ENCODE measurements around the gene CYTH4. TPM values are rescaled to one million over a fixed set of nuclear protein-coding genes. Genes with fewer than 3 reads are reported as not detected.

Gene CYTH4
- total RNA-seq, 1 experiment from 2014 or later = not detected

GRCh38 chr22:37345863-37346504 is 63.7 kb downstream of the CYTH4 start:
- Histone ChIP-seq H3K27me3 (ENCODE audit: insufficient read depth, low read depth) (no peaks in the 10 kb centered on the region), H3F3A (ENCODE audit: insufficient read depth, low read depth) (peaks cover 23% of the 10 kb centered on the region; the same call in 1 of the 2 replicates), H3K9me2 (ENCODE audit: insufficient read depth) (no peaks in the 10 kb centered on the region), H3K36me3 (ENCODE audit: low read depth) (no peaks in the 10 kb centered on the region), H3K4me1 (replicated peaks; ENCODE audit: insufficient read depth) (peaks cover 13% of the 10 kb centered on the region), H3K4me2 (no peak overlapping the region), H3K79me2 (ENCODE audit: low read depth) (no peaks in the 10 kb centered on the region), H4K20me1 (ENCODE audit: insufficient read depth) (no peaks in the 10 kb centered on the region), H3K9me3 (ENCODE audit: insufficient read depth, low read depth) (no peaks in the 10 kb centered on the region), H3K4me3 (no peak overlapping the region), H3K27ac (no peak overlapping the region), H2AFZ (no peak overlapping the region)
- TF ChIP-seq EZH2 (IDR thresholded peaks at IDR 0.05; ENCODE audit: low read depth) (no peak), CTCF (conservative IDR thresholded peaks at IDR 0.05) (no peak)
- POLR2A ChIA-PET (ENCODE audit: unreplicated experiment) = interaction anchor here (0.6 kb wide), 1 partner anchor 44 kb away, joined by 17 read pairs; no protein-coding TSS in a partner anchor
- intact Hi-C loops (cut with micrococcal nuclease; ENCODE audit: unreplicated experiment) = loop anchor here (1.0 kb wide), 1 partner anchor 9 kb away; no protein-coding TSS in a partner anchor
- BruUV-seq (replicated peaks) = no TSS peak
- CTCF ChIA-PET = interaction anchor here (0.6 kb wide), 1 partner anchor 1472 kb away, joined by 3 read pairs; no protein-coding TSS in a partner anchor
- peak in 1 of 2 experiments; percentile 52 for DNase-seq

DNA sequence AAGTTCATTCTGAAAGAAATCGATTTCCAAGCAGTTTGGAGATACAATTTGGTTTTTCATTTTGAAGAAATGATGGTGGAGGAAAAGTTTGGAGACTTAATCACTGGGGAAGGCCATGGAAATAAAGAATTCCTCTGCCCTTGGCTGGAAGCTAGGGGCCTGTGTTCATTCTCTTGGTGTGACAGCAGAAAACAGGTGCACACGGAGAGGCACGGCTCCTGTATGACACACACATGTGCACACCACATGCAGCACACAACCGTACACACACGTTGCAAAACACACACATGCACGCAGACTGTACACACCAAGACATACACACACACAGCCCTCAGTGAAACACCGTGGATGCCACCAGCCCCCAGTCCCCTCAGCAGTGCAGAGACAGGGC is 64.2 kb downstream of the CYTH4 start:
- POLR2A ChIA-PET (ENCODE audit: unreplicated experiment) = no interaction called here
- Histone ChIP-seq H3K4me3 (no peak overlapping the region), H3K9me3 (ENCODE audit: insufficient read depth, low read depth) (no peaks in the 10 kb centered on the region), H3K27ac (no peak overlapping the region), H3K4me1 (replicated peaks; ENCODE audit: insufficient read depth) (peaks cover 18% of the 10 kb centered on the region), H3K9me2 (ENCODE audit: insufficient read depth) (no peaks in the 10 kb centered on the region), H4K20me1 (ENCODE audit: insufficient read depth) (no peaks in the 10 kb centered on the region), H3K36me3 (ENCODE audit: low read depth) (no peaks in the 10 kb centered on the region), H3K79me2 (ENCODE audit: low read depth) (no peaks in the 10 kb centered on the region), H3K27me3 (ENCODE audit: insufficient read depth, low read depth) (no peaks in the 10 kb centered on the region), H3F3A (ENCODE audit: insufficient read depth, low read depth) (peaks cover 20% of the 10 kb centered on the region; the same call in 1 of the 2 replicates), H3K4me2 (no peak overlapping the region), H2AFZ (no peak overlapping the region)
- CTCF ChIA-PET = interaction anchor here (0.6 kb wide), 1 partner anchor 1472 kb away, joined by 3 read pairs; no protein-coding TSS in a partner anchor
- DNase-seq = no peak
- TF ChIP-seq CTCF (conservative IDR thresholded peaks at IDR 0.05) = no peak
- no peak for TF ChIP-seq EZH2 (IDR thresholded peaks at IDR 0.05; ENCODE audit: low read depth)
- BruUV-seq (replicated peaks) = no TSS peak
- intact Hi-C loops (cut with micrococcal nuclease; ENCODE audit: unreplicated experiment) = loop anchor here (1.0 kb wide), 1 partner anchor 9 kb away; no protein-coding TSS in a partner anchor

- Histone ChIP-seq H4K20me1 (ENCODE audit: insufficient read depth) (no peaks in the 10 kb centered on the region), H3K36me3 (ENCODE audit: low read depth) (no peaks in the 10 kb centered on the region), H3K9me2 (ENCODE audit: insufficient read depth) (no peaks in the 10 kb centered on the region), H3K9me3 (ENCODE audit: insufficient read depth, low read depth) (no peaks in the 10 kb centered on the region), H3K27ac (no peak overlapping the region), H2AFZ (no peak overlapping the region), H3K27me3 (ENCODE audit: insufficient read depth, low read depth) (no peaks in the 10 kb centered on the region), H3F3A (ENCODE audit: insufficient read depth, low read depth) (peaks cover 31% of the 10 kb centered on the region), H3K4me1 (replicated peaks; ENCODE audit: insufficient read depth) (peaks cover 44% of the 10 kb centered on the region), H3K4me2 (no peak overlapping the region), H3K4me3 (no peak overlapping the region), H3K79me2 (ENCODE audit: low read depth) (no peaks in the 10 kb centered on the region)
- no TSS peak for BruUV-seq (replicated peaks)
- intact Hi-C loops (cut with micrococcal nuclease; ENCODE audit: unreplicated experiment) = no loop called here
- ChIA-PET POLR2A (ENCODE audit: unreplicated experiment) (no interaction called here), CTCF (no interaction called here)
- TF ChIP-seq CTCF (conservative IDR thresholded peaks at IDR 0.05) = no peak
- no peak for DNase-seq
Measured at GRCh38 chr22:37349043-37349814, 66.9 kb downstream of the CYTH4 start.
